NCI-H510A (cell line): ENCODE results near the gene DAZ2.
"Not testable (repeated sequence)": the region's sequence is repeated elsewhere in the genome, so short reads cannot be mapped to it uniquely, and the experiment has no call there.

Source experiments
- DNase-seq: peaks from one replicate; lab custom pipeline; 2025; lab: John Stamatoyannopoulos, UW

The DAZ2 gene

GRCh38 chrY:23219233-23219632 lies at the start of gene DAZ2:
Gene DAZ2, plus strand, starts transcription at chrY:23219533. Its CDS starts 208 bp downstream, at chrY:23219741.
- DNase-seq: not testable (repeated sequence)

- not testable (repeated sequence) for DNase-seq
These were observed 20.4 kb upstream of the DAZ2 start, which contains the start of gene DAZ1 for GRCh38 chrY:23198908-23199307. Gene DAZ1, minus strand, starts transcription at chrY:23199008. Its CDS starts 208 bp downstream, at chrY:23198800.

- DNase-seq: not testable (repeated sequence)
These were observed 11.9 kb upstream of the DAZ2 start for GRCh38 chrY:23207455-23207854.

- not testable (repeated sequence) for DNase-seq
These were observed 9.4 kb upstream of the DAZ2 start for GRCh38 chrY:23209802-23210495.

- DNase-seq: not testable (repeated sequence)
These were observed 8.7 kb upstream of the DAZ2 start for GRCh38 chrY:23210681-23211080.
